ENCODE measurements around the gene DGKA. TPM values are rescaled to one million over a fixed set of nuclear protein-coding genes. Genes with fewer than 3 reads are reported as not detected.

The DGKA gene
- total and polyA plus RNA-seq, 2 of the 13 experiments (the other 11 are each of a cell fraction or from before 2014, with no cell fraction given): 2.4 to 5.4 TPM

GRCh38 chr12:55965240-55965639 is 34.3 kb downstream of the DGKA start:
- intact Hi-C loops (cut with micrococcal nuclease; ENCODE audit: unreplicated experiment): no loop called here
- H3K36me3 ChIP-seq (replicated peaks in 1 of 2; ENCODE audit: control insufficient read depth in 1 of 2, insufficient read depth in 2 of 2, low read length in 2 of 2): peaks cover 0 to 13% of the 10 kb centered on the region in 2 experiments; a peak in 4 of 5 replicates
- FAIRE-seq (no peak), DNase-seq (ENCODE audit: low spot score) (no peak), ATAC-seq (no peak)
- BruUV-seq (replicated peaks): no TSS peak
- no peak overlapping the region for H2AFZ ChIP-seq (ENCODE audit: low read length)
- H3K4me2 ChIP-seq (ENCODE audit: low read depth, low read length): no peak overlapping the region
- POLR2A ChIA-PET: no interaction called here
- CTCF ChIA-PET (ENCODE audit: low intra/inter-chr PET ratio, low total read pairs): no interaction called here
- in situ Hi-C loops (cut with HindIII; ENCODE audit: extremely low pct_ligation_motif_present, low pct_unique_long_range_greater_than_20kb): no loop called here
- H3K79me2 ChIP-seq (ENCODE audit: insufficient read depth, low read length): peaks cover 15% of the 10 kb centered on the region
- no peaks in the 10 kb centered on the region for H3K9me3 ChIP-seq (ENCODE audit: low read length)
- no peaks in the 10 kb centered on the region for H4K20me1 ChIP-seq (ENCODE audit: insufficient read depth, low read length)
- H3K27me3 ChIP-seq (ENCODE audit: control insufficient read depth in 1 of 2, insufficient read depth in 2 of 2, low read length in 2 of 2): no peaks in the 10 kb centered on the region
- 40% methylated on average over 5 of the region's 5 CpGs for WGBS (ENCODE audit: low lambda C conversion rate)
- H3K4me1 ChIP-seq (ENCODE audit: insufficient read depth, low read length): peaks cover 25% of the 10 kb centered on the region
- no peak overlapping the region for H3K9ac ChIP-seq (ENCODE audit: insufficient read depth, low read depth, low read length)
- no peak overlapping the region for H3K4me3 ChIP-seq (replicated peaks in 1 of 3; ENCODE audit: insufficient read depth in 1 of 3, low read depth in 2 of 3, low read length in 3 of 3)
- H3K27ac ChIP-seq (ENCODE audit: extremely low read length, insufficient read depth, low read length): no peak overlapping the region
- TF ChIP-seq TFE3 (CRISPR knock-in tag; IDR thresholded peaks at IDR 0.05): no peak
- TF ChIP-seq PAWR (CRISPR knock-in tag; IDR thresholded peaks at IDR 0.05; ENCODE audit: borderline replicate concordance): no peak
- no peak for TF ChIP-seq ZNF652 (CRISPR knock-in tag; IDR thresholded peaks at IDR 0.05; ENCODE audit: borderline replicate concordance, low read depth)
- no peak for TF ChIP-seq ZNF629 (CRISPR knock-in tag; conservative IDR thresholded peaks at IDR 0.05)
- TF ChIP-seq ZBTB38 (CRISPR knock-in tag; IDR thresholded peaks at IDR 0.05): no peak
- TF ChIP-seq ZFY (CRISPR knock-in tag; IDR thresholded peaks at IDR 0.05): no peak
- TF ChIP-seq E2F5 (CRISPR knock-in tag; conservative IDR thresholded peaks at IDR 0.05): no peak
- TF ChIP-seq ZNF225 (CRISPR knock-in tag; IDR thresholded peaks at IDR 0.05): no peak
- TF ChIP-seq ZNF12 (CRISPR knock-in tag; IDR thresholded peaks at IDR 0.05): no peak
- TF ChIP-seq AHDC1 (CRISPR knock-in tag; IDR thresholded peaks at IDR 0.05; ENCODE audit: borderline replicate concordance): no peak
- TF ChIP-seq MED13 (CRISPR knock-in tag; IDR thresholded peaks at IDR 0.05): no peak
- no peak for TF ChIP-seq ZFAT (CRISPR knock-in tag; conservative IDR thresholded peaks at IDR 0.05)
- TF ChIP-seq ZNF850 (CRISPR knock-in tag; conservative IDR thresholded peaks at IDR 0.05): no peak
- no peak for TF ChIP-seq ZBTB26 (CRISPR knock-in tag; IDR thresholded peaks at IDR 0.05; ENCODE audit: borderline replicate concordance)
- no peak for TF ChIP-seq HMG20A (CRISPR knock-in tag; IDR thresholded peaks at IDR 0.05; ENCODE audit: borderline replicate concordance)
